Esophagus muscularis mucosa (tissue), 4 donors: ENCODE measurements around the gene TDRD3. TPM values are rescaled to one million over a fixed set of nuclear protein-coding genes. Genes with fewer than 3 reads are reported as not detected.

Source experiments
- DNase-seq: peaks from one replicate; pipeline ENCODE4 v3.0.0-alpha.2; 2017; ENCODE audit errors: extremely low spot score
- H3K27ac ChIP-seq, 4 donors: fragments of 200-600 bp; sonication (generic); replicated peaks in 1 of 4; 1 replicate in 3 of 4; 2 replicates in 1 of 4; pipeline ENCODE4 v1.5.1; 2016 to 2019; ENCODE audit warnings: mild to moderate bottlenecking in 1 of 4
- H3K27me3 ChIP-seq, 4 donors: fragments of 200-600 bp; sonication (generic); one replicate each; pipeline versions ENCODE4 v1.5.1 to v1.6.0; 2016 to 2019
- H3K36me3 ChIP-seq, 4 donors: fragments of 200-600 bp; sonication (generic); one replicate each; pipeline ENCODE4 v1.5.1; 2016 to 2019
- H3K4me1 ChIP-seq, 4 donors: fragments of 200-600 bp; sonication (generic); one replicate each; pipeline ENCODE4 v1.5.1; 2016 to 2019
- H3K4me3 ChIP-seq, 4 donors: fragments of 200-600 bp; sonication (generic); 1 replicate in 2 of 4; 2 replicates in 2 of 4; pipeline ENCODE4 v1.5.1; 2016 to 2019; ENCODE audit warnings: mild to moderate bottlenecking in 4 of 4, moderate library complexity in 1 of 4
- H3K9me3 ChIP-seq, 4 donors: fragments of 200-600 bp; sonication (generic); 1 replicate in 3 of 4; 2 replicates in 1 of 4; pipeline ENCODE4 v1.5.1; 2016 to 2019
- EP300 ChIP-seq: sonication (generic); formaldehyde crosslinking; IDR thresholded peaks from one replicate; pipeline ENCODE4 v1.6.1; 2017; ENCODE audit warnings: antibody characterized with exemption
- POLR2A ChIP-seq: fragments of 450-650 bp; IDR thresholded peaks from one replicate; pipeline ENCODE4 v1.6.1; 2017; ENCODE audit warnings: antibody characterized with exemption, moderate library complexity, mild to moderate bottlenecking, low read depth
- POLR2AphosphoS5 ChIP-seq, 2 donors: sonication (generic); formaldehyde crosslinking; IDR thresholded peaks; one replicate each; pipeline ENCODE4 v1.6.1; 2017; ENCODE audit warnings: antibody characterized with exemption in 2 of 2
- WGBS: methylation state at CpG from one replicate; pipeline ENCODE4 v1.1.5; 2018; 5-methylcytosine and 5-hydroxymethylcytosine counted together
- intact Hi-C: fragments of 100-400 bp; cut with DNase I; formaldehyde crosslinking; loops from one replicate; pipeline ENCODE4 v1.15.1; 2023
- total RNA-seq, 4 donors: library from RNA; depleted of rRNA; stranded (reverse); fragments of >200 nt; gene quantifications; one replicate each; pipeline versions ENCODE4 v1.1.0 to v1.2.1, GENCODE V29; 2016
- TF ChIP-seq, protein P1 (sequence below), 3 experiments: fragments of 200-600 bp in 2 of 3; fragments of 450-650 bp in 1 of 3; sonication (generic) in 2 of 3; IDR thresholded peaks; one replicate each; pipeline ENCODE4 v1.5.1; 2017 to 2019; ENCODE audit warnings: antibody characterized with exemption in 3 of 3, mild to moderate bottlenecking in 2 of 3, moderate library complexity in 1 of 3

Gene TDRD3
- total RNA-seq, 4 donors from 2014 or later, result 16.1 to 35.3 (median 23.0) TPM

- intact Hi-C loops, result no loop called here
- no peaks in the 10 kb centered on the region for H3K27me3 ChIP-seq
- H3K27ac ChIP-seq, result no peak overlapping the region
- DNase-seq, result no peak
- TF ChIP-seq EP300 (no peak), POLR2A (no peak), POLR2AphosphoS5 (IDR thresholded peaks at IDR 0.05) (no peak)
- TF ChIP-seq, protein P1, sequence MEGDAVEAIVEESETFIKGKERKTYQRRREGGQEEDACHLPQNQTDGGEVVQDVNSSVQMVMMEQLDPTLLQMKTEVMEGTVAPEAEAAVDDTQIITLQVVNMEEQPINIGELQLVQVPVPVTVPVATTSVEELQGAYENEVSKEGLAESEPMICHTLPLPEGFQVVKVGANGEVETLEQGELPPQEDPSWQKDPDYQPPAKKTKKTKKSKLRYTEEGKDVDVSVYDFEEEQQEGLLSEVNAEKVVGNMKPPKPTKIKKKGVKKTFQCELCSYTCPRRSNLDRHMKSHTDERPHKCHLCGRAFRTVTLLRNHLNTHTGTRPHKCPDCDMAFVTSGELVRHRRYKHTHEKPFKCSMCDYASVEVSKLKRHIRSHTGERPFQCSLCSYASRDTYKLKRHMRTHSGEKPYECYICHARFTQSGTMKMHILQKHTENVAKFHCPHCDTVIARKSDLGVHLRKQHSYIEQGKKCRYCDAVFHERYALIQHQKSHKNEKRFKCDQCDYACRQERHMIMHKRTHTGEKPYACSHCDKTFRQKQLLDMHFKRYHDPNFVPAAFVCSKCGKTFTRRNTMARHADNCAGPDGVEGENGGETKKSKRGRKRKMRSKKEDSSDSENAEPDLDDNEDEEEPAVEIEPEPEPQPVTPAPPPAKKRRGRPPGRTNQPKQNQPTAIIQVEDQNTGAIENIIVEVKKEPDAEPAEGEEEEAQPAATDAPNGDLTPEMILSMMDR (IDR thresholded peaks at IDR 0.05), result no peak
- H3K4me3 ChIP-seq, result no peak overlapping the region
- H3K36me3 ChIP-seq, result peaks cover 0 to 33% (median 14%) of the 10 kb centered on the region in 4 donors
- no peaks in the 10 kb centered on the region for H3K9me3 ChIP-seq
- no peaks in the 10 kb centered on the region for H3K4me1 ChIP-seq
Measured at GRCh38 chr13:60484865-60485264, 87.8 kb downstream of the TDRD3 start.

DNA sequence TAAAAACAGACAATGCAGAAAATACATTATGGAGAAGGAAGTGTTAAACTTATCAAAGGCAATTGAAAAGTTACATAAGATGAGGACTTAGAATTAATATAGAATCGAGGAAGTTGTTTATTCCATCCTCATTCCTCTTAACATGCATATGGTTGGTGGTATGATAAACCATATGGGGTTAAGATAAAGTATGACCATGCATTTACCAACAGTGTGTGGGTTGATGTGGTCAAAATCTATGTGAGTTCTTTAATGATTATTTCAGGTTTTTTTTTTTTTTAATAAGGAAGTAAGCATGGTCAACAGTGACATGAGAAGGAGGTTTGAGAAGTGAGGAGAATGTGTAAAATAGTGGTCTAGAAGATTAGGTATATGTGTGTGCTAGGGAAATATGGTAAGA is 94.5 kb downstream of the TDRD3 start:
- peaks cover 7 to 37% (median 16%) of the 10 kb centered on the region in 4 donors for H3K36me3 ChIP-seq
- no peak overlapping the region for H3K4me3 ChIP-seq
- intact Hi-C loops, result no loop called here
- H3K27ac ChIP-seq, result no peak overlapping the region
- H3K27me3 ChIP-seq, result no peaks in the 10 kb centered on the region
- H3K9me3 ChIP-seq, result no peaks in the 10 kb centered on the region
- no peak for DNase-seq
- TF ChIP-seq POLR2AphosphoS5 (IDR thresholded peaks at IDR 0.05), result no peak
- no peak for TF ChIP-seq EP300
- no peak for TF ChIP-seq POLR2A
- TF ChIP-seq, protein P1 (IDR thresholded peaks at IDR 0.05), result no peak
- 75% methylated on average over 1 of the region's 1 CpG for WGBS
- H3K4me1 ChIP-seq, result no peaks in the 10 kb centered on the region

DNA sequence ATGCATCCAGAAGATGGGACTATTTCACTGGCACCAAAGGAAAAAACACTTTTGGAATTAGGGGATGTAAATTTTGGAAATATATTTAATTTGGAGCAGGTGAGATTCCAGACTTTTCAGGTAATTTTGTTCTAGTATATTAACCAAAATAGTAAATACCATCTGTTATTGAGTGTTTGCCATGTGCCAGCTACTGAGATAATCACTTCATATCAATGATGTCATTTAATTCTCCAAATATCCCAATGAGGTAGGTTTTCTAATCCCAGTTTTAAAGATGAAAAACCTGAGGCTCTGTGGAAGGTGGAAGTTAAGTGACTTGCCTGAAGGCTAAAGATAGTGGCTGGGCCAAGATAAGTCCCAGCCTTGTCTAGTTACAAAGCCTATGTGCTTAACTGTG is 95.2 kb downstream of the TDRD3 start:
- Histone ChIP-seq H3K4me3 (no peak overlapping the region), H3K4me1 (no peaks in the 10 kb centered on the region), H3K27me3 (no peaks in the 10 kb centered on the region), H3K36me3 (peaks cover 11 to 37% (median 19%) of the 10 kb centered on the region in 4 donors), H3K9me3 (no peaks in the 10 kb centered on the region), H3K27ac (no peak overlapping the region)
- no peak for DNase-seq
- no peak for TF ChIP-seq POLR2A
- TF ChIP-seq, protein P1 (IDR thresholded peaks at IDR 0.05), result no peak
- TF ChIP-seq EP300, result no peak
- TF ChIP-seq POLR2AphosphoS5 (IDR thresholded peaks at IDR 0.05), result no peak
- intact Hi-C loops, result no loop called here

DNA sequence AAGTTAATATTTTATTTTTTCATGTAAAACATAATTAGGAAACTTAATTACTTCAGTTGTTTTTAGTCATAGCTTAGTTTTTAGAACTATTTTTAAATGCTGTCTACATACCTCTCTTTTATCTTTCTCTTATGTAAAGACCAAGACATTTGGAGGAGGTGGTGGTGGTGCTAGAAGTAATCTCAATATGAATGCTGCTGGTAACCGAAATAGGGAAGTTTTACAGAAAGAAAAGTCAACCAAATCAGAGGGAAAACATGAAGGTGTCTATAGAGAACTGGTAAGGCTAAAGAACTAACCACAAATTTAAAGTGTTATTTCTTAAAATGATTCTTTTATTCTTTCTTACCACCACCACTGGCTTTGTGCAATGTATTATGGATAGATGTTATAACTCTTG is 97.3 kb downstream of the TDRD3 start:
- intact Hi-C loops, result no loop called here
- Histone ChIP-seq H3K36me3 (peaks cover 11 to 52% (median 26%) of the 10 kb centered on the region in 4 donors), H3K4me1 (no peaks in the 10 kb centered on the region), H3K27ac (no peak overlapping the region), H3K4me3 (no peak overlapping the region), H3K9me3 (no peaks in the 10 kb centered on the region), H3K27me3 (no peaks in the 10 kb centered on the region)
- TF ChIP-seq POLR2AphosphoS5 (IDR thresholded peaks at IDR 0.05) (no peak), EP300 (no peak), POLR2A (no peak)
- no peak for DNase-seq
- 85% methylated on average over 1 of the region's 1 CpG for WGBS

DNA sequence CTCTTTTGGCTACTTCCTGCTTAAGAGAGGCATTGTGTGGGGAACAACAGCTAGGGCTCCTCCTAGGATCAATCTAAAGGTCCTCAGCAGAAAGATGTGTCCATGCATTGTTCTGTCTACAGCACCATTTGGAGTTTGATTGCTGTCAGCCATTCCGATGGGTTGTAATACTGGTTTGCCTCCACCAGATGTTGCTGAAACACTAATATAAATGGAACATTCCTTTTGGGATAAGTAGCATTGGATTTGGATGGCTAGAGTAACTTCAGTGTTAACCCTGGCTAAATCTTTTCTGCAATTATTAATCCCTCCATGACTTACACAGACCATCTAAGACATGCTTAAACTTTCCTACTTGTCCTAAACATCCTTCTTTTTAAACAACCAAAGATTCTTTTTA is 104.2 kb downstream of the TDRD3 start:
- whole genome bisulfite sequencing, result 100% methylated on average over 1 of the region's 1 CpG

More for the DNA sequence above, 104.2 kb downstream of the TDRD3 start:
- DNase-seq, result no peak
- intact Hi-C loops, result no loop called here
- H3K4me1 ChIP-seq, result no peaks in the 10 kb centered on the region
- peaks cover 0 to 4% (median 0%) of the 10 kb centered on the region in 4 donors for H3K9me3 ChIP-seq
- no peak overlapping the region for H3K27ac ChIP-seq
- no peak for TF ChIP-seq POLR2AphosphoS5 (IDR thresholded peaks at IDR 0.05)
- TF ChIP-seq EP300, result no peak
- no peak for TF ChIP-seq POLR2A
- TF ChIP-seq, protein P1 (IDR thresholded peaks at IDR 0.05), result no peak
- H3K27me3 ChIP-seq, result no peaks in the 10 kb centered on the region
- no peak overlapping the region for H3K4me3 ChIP-seq
- H3K36me3 ChIP-seq, result peaks cover 17 to 73% (median 52%) of the 10 kb centered on the region in 4 donors
